ENCODE measurements around the gene PACSIN2. TPM values are rescaled to one million over a fixed set of nuclear protein-coding genes. Genes with fewer than 3 reads are reported as not detected.

Gene PACSIN2
- total and polyA plus RNA-seq, 2 of the 13 experiments (the other 11 are each of a cell fraction or from before 2014, with no cell fraction given): 54.1 to 68.8 TPM

DNA sequence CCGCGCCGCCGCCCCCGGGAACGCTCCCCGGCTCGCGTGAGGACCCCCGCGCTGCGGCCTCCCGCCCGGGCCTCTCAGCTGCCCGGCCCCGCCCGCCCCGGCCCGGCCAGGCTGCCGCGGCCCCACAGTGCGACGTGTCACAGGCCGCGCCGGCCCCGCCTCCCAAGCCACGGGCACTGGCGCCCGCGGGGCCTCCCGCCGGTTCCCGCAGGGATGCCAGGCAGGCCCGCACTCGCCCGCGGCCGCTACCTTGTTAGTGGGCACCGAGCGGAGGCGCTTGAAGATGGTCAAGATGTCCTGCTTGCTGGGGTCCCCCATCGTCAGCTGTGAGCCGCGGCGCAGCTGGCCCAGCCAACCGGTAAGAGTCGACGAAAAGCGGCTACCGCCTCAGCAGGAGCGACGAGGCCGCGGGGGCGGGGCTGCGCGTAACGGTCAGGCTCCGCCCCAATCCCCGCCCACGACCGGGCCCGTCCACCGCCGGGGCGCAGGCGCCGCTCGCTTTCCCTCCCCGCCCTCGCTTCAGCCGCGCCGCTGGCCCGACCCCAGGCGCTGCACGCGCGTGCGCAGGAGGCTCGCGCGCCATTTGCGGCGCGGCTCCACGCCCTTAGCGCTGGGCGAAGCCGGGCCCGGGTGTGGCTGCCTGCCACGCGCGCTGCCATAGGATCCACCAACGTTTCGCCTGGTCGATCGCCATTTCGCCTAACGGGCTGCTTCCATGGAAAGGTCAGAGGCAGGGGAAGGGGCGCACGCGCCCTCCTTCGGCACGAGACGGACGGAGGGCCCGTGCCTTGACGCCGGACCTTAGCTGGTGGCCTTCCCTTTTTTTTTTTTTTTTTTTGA lies 157.9 kb downstream of the PACSIN2 start, which contains the start of gene ARFGAP3 (continued):
- TF ChIP-seq ZNF503 (CRISPR knock-in tag; IDR thresholded peaks at IDR 0.05) (0 out of 2 replicates have a peak, but pooled peaks have one; percentile 47), ETV6 (CRISPR knock-in tag; conservative IDR thresholded peaks at IDR 0.05) (0 out of 2 replicates have a peak, but pooled peaks have one; percentile 16), POGK (CRISPR knock-in tag; conservative IDR thresholded peaks at IDR 0.05) (peak; percentile 84; the same call in 1 of the 2 replicates), ADNP (CRISPR knock-in tag; IDR thresholded peaks at IDR 0.05) (peak; percentile 59; the same call in 1 of the 2 replicates), ZNF253 (CRISPR knock-in tag; IDR thresholded peaks at IDR 0.05; ENCODE audit: borderline replicate concordance) (peak; percentile 88; the same call in 1 of the 2 replicates), ZNF850 (CRISPR knock-in tag; conservative IDR thresholded peaks at IDR 0.05) (0 out of 2 replicates have a peak, but pooled peaks have one; percentile 29), HOXA9 (CRISPR knock-in tag; IDR thresholded peaks at IDR 0.05; ENCODE audit: borderline replicate concordance) (peak; percentile 96), ZMYM2 (CRISPR knock-in tag; IDR thresholded peaks at IDR 0.05) (peak; percentile 74), TBX2 (CRISPR knock-in tag; IDR thresholded peaks at IDR 0.05; ENCODE audit: borderline replicate concordance) (peak; percentile 90; the same call in 1 of the 2 replicates), YEATS4 (CRISPR knock-in tag; IDR thresholded peaks at IDR 0.05; ENCODE audit: borderline replicate concordance) (peak; percentile 49), TEAD2 (CRISPR knock-in tag; IDR thresholded peaks at IDR 0.05) (peak; percentile 77; the same call in 1 of the 2 replicates), ZNF333 (CRISPR knock-in tag; IDR thresholded peaks at IDR 0.05; ENCODE audit: borderline replicate concordance) (0 out of 2 replicates have a peak, but pooled peaks have one; percentile 42), RNF2 (conservative IDR thresholded peaks at IDR 0.05; ENCODE audit: low read depth) (peak; percentile 98), TARDBP (CRISPR knock-in tag; IDR thresholded peaks at IDR 0.05) (peak; percentile 52; the same call in 1 of the 2 replicates)
- TF ChIP-seq, protein P1, sequence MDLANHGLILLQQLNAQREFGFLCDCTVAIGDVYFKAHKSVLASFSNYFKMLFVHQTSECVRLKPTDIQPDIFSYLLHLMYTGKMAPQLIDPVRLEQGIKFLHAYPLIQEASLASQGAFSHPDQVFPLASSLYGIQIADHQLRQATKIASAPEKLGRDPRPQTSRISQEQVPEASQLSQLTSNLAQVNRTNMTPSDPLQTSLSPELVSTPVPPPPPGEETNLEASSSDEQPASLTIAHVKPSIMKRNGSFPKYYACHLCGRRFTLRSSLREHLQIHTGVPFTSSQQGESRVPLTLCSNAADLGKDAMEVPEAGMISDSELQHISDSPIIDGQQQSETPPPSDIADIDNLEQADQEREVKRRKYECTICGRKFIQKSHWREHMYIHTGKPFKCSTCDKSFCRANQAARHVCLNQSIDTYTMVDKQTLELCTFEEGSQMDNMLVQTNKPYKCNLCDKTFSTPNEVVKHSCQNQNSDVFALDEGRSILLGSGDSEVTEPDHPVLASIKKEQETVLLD (CRISPR knock-in tag; IDR thresholded peaks at IDR 0.05; ENCODE audit: low read depth): peak; percentile 92
- TF ChIP-seq, protein P2, sequence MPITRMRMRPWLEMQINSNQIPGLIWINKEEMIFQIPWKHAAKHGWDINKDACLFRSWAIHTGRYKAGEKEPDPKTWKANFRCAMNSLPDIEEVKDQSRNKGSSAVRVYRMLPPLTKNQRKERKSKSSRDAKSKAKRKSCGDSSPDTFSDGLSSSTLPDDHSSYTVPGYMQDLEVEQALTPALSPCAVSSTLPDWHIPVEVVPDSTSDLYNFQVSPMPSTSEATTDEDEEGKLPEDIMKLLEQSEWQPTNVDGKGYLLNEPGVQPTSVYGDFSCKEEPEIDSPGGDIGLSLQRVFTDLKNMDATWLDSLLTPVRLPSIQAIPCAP (CRISPR knock-in tag; IDR thresholded peaks at IDR 0.05; ENCODE audit: low read depth): 0 out of 2 replicates have a peak, but pooled peaks have one; percentile 50
- TF ChIP-seq, protein P3, sequence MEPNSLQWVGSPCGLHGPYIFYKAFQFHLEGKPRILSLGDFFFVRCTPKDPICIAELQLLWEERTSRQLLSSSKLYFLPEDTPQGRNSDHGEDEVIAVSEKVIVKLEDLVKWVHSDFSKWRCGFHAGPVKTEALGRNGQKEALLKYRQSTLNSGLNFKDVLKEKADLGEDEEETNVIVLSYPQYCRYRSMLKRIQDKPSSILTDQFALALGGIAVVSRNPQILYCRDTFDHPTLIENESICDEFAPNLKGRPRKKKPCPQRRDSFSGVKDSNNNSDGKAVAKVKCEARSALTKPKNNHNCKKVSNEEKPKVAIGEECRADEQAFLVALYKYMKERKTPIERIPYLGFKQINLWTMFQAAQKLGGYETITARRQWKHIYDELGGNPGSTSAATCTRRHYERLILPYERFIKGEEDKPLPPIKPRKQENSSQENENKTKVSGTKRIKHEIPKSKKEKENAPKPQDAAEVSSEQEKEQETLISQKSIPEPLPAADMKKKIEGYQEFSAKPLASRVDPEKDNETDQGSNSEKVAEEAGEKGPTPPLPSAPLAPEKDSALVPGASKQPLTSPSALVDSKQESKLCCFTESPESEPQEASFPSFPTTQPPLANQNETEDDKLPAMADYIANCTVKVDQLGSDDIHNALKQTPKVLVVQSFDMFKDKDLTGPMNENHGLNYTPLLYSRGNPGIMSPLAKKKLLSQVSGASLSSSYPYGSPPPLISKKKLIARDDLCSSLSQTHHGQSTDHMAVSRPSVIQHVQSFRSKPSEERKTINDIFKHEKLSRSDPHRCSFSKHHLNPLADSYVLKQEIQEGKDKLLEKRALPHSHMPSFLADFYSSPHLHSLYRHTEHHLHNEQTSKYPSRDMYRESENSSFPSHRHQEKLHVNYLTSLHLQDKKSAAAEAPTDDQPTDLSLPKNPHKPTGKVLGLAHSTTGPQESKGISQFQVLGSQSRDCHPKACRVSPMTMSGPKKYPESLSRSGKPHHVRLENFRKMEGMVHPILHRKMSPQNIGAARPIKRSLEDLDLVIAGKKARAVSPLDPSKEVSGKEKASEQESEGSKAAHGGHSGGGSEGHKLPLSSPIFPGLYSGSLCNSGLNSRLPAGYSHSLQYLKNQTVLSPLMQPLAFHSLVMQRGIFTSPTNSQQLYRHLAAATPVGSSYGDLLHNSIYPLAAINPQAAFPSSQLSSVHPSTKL (CRISPR knock-in tag; IDR thresholded peaks at IDR 0.05): 0 out of 2 replicates have a peak, but pooled peaks have one; percentile 6
